Measurements from ENCODE around the gene ZFPL1.
A peak's percentile ranks its signal among the peaks of the same experiment; 100 is the strongest.

Gene ZFPL1

GRCh38 chr11:65083834-65084597 is at the start of gene ZFPL1, which contains the start of gene CDCA5:
Gene ZFPL1 (plus strand): TSS chr11:65084222. CDS start chr11:65084699, 477 bp downstream.
Gene CDCA5 (minus strand): TSS chr11:65084040. CDS start chr11:65083978, 62 bp downstream.
- DNase-seq (ENCODE audit: low read depth): peak; percentile 63

GRCh38 chr11:65034423-65034822 is 49.6 kb upstream of the ZFPL1 start:
- no peak for DNase-seq (ENCODE audit: low read depth)

- DNase-seq (ENCODE audit: low read depth): no peak
These were observed 48.4 kb upstream of the ZFPL1 start for GRCh38 chr11:65035579-65035978.

- no peak for DNase-seq (ENCODE audit: low read depth)
These were observed 47.1 kb upstream of the ZFPL1 start for GRCh38 chr11:65036931-65037330.

GRCh38 chr11:65040520-65040846 is 43.5 kb upstream of the ZFPL1 start:
- DNase-seq (ENCODE audit: low read depth): no peak

- DNase-seq (ENCODE audit: low read depth): peak; percentile 75
These were observed 43.0 kb upstream of the ZFPL1 start, which contains the start of gene SAC3D1 for GRCh38 chr11:65040847-65041622. Gene SAC3D1 (plus strand): TSS chr11:65041210. CDS start chr11:65041293, 83 bp downstream.

- DNase-seq (ENCODE audit: low read depth): no peak
These were observed 41.1 kb upstream of the ZFPL1 start for GRCh38 chr11:65042891-65043290.

- DNase-seq (ENCODE audit: low read depth): peak; percentile 43
These were observed 40.0 kb upstream of the ZFPL1 start for GRCh38 chr11:65043881-65044501.

GRCh38 chr11:65045061-65045460 is 39.0 kb upstream of the ZFPL1 start:
- DNase-seq (ENCODE audit: low read depth): no peak

- DNase-seq (ENCODE audit: low read depth): no peak
These were observed 38.3 kb upstream of the ZFPL1 start for GRCh38 chr11:65045728-65046127.

GRCh38 chr11:65047581-65048422 is 36.2 kb upstream of the ZFPL1 start:
- DNase-seq (ENCODE audit: low read depth): no peak

- no peak for DNase-seq (ENCODE audit: low read depth)
These were observed 32.6 kb upstream of the ZFPL1 start for GRCh38 chr11:65051398-65051858.

- no peak for DNase-seq (ENCODE audit: low read depth)
These were observed 30.1 kb upstream of the ZFPL1 start for GRCh38 chr11:65053827-65054508.

GRCh38 chr11:65055538-65055937 is 28.5 kb upstream of the ZFPL1 start:
- no peak for DNase-seq (ENCODE audit: low read depth)

- DNase-seq (ENCODE audit: low read depth): no peak
These were observed 27.0 kb upstream of the ZFPL1 start for GRCh38 chr11:65056999-65057398.

- no peak for DNase-seq (ENCODE audit: low read depth)
These were observed 26.5 kb upstream of the ZFPL1 start for GRCh38 chr11:65057526-65057925.

GRCh38 chr11:65058012-65058411 is 26.0 kb upstream of the ZFPL1 start:
- DNase-seq (ENCODE audit: low read depth): no peak

GRCh38 chr11:65058419-65059054 is 25.5 kb upstream of the ZFPL1 start, which contains the start of gene NAALADL1:
Gene NAALADL1 (minus strand): TSS chr11:65058553. CDS start chr11:65058521, 32 bp downstream.
- no peak for DNase-seq (ENCODE audit: low read depth)

- no peak for DNase-seq (ENCODE audit: low read depth)
These were observed 24.5 kb upstream of the ZFPL1 start for GRCh38 chr11:65059523-65059922.

Measured in GM04503 (cell line).